Liver (tissue), 9 donors: ENCODE results near the gene BCAS1. TPM values are rescaled to one million over a fixed set of nuclear protein-coding genes. Genes with fewer than 3 reads are reported as not detected.

Source experiments
- DNase-seq: peaks from one replicate; pipeline ENCODE4 v3.0.0-alpha.2; 2017; ENCODE audit warnings: low spot score
- H3K27ac ChIP-seq, 2 donors: one replicate each; pipeline ENCODE4 v1.7.0; 2013; ENCODE audit warnings: inconsistent platforms in 2 of 2, low read length in 2 of 2, control low read depth in 1 of 2, low read depth in 1 of 2, mild to moderate bottlenecking in 1 of 2
- H3K27me3 ChIP-seq, 4 donors: one replicate each; pipeline versions ENCODE4 v1.6.1 to v1.7.0; 2013; ENCODE audit warnings: low read length in 3 of 4, inconsistent platforms in 1 of 4, mild to moderate bottlenecking in 1 of 4, moderate library complexity in 1 of 4; ENCODE audit not compliant: control insufficient read depth in 4 of 4, insufficient read depth in 4 of 4
- H3K36me3 ChIP-seq, 4 donors: one replicate each; pipeline versions ENCODE4 v1.6.1 to v1.7.0; 2013; ENCODE audit warnings: low read length in 3 of 4, mild to moderate bottlenecking in 3 of 4, low read depth in 1 of 4, moderate library complexity in 1 of 4; ENCODE audit not compliant: control insufficient read depth in 4 of 4, insufficient read depth in 3 of 4
- H3K4me1 ChIP-seq, 4 donors: one replicate each; pipeline versions ENCODE4 v1.6.1 to v1.7.0; 2013; ENCODE audit warnings: low read length in 3 of 4, mild to moderate bottlenecking in 3 of 4, moderate library complexity in 1 of 4; ENCODE audit not compliant: control insufficient read depth in 4 of 4, insufficient read depth in 4 of 4
- H3K4me3 ChIP-seq, 3 donors: one replicate each; pipeline versions ENCODE4 v1.6.1 to v1.7.0; 2013; ENCODE audit warnings: low read length in 3 of 3, control low read depth in 1 of 3, low read depth in 1 of 3, mild to moderate bottlenecking in 1 of 3
- H3K9ac ChIP-seq, 2 donors: one replicate each; pipeline ENCODE4 v1.7.0; 2013; ENCODE audit warnings: low read length in 2 of 2, mild to moderate bottlenecking in 2 of 2, moderate library complexity in 2 of 2, control low read depth in 1 of 2, low read depth in 1 of 2
- H3K9me3 ChIP-seq, 4 donors: one replicate each; pipeline versions ENCODE4 v1.6.1 to v1.7.0; 2013; ENCODE audit warnings: low read length in 3 of 4; ENCODE audit not compliant: control insufficient read depth in 4 of 4
- CTCF ChIP-seq: fragments of 150-350 bp; IDR thresholded peaks from 2 replicates; pipeline ENCODE4 v1.5.1; 2017; ENCODE audit warnings: improper control_type of control experiment, low read depth, low read length; ENCODE audit not compliant: missing input control
- EGR1 ChIP-seq, 2 donors: IDR thresholded peaks; 2 replicates each; pipeline ENCODE4 v1.6.1; 2016 to 2018; ENCODE audit warnings: antibody characterized with exemption in 2 of 2, low read depth in 2 of 2
- FOXA1 ChIP-seq: IDR thresholded peaks from 2 replicates; pipeline ENCODE4 v1.6.1; 2016; ENCODE audit warnings: antibody characterized with exemption
- FOXA2 ChIP-seq: IDR thresholded peaks from 2 replicates; pipeline ENCODE4 v1.6.1; 2016; ENCODE audit warnings: antibody characterized with exemption
- GABPA ChIP-seq, 2 donors: IDR thresholded peaks in 1 of 2; conservative IDR thresholded peaks in 1 of 2; 2 replicates each; pipeline ENCODE4 v1.6.1; 2016; ENCODE audit warnings: antibody characterized with exemption in 2 of 2, mild to moderate bottlenecking in 1 of 2, moderate library complexity in 1 of 2
- HNF4A ChIP-seq, 2 donors: conservative IDR thresholded peaks; 2 replicates each; pipeline ENCODE4 v1.6.1; 2016; ENCODE audit warnings: antibody characterized with exemption in 2 of 2, mild to moderate bottlenecking in 2 of 2
- HNF4G ChIP-seq: IDR thresholded peaks from 2 replicates; pipeline ENCODE4 v1.6.1; 2016; ENCODE audit warnings: antibody characterized with exemption
- MAX ChIP-seq: IDR thresholded peaks from 2 replicates; pipeline ENCODE4 v1.6.1; 2016; ENCODE audit warnings: antibody characterized with exemption
- NR2F2 ChIP-seq: IDR thresholded peaks from 2 replicates; pipeline ENCODE4 v1.6.1; 2016; ENCODE audit warnings: antibody characterized with exemption
- RAD21 ChIP-seq, 2 donors: IDR thresholded peaks; 2 replicates each; pipeline ENCODE4 v1.6.1; 2016; ENCODE audit warnings: antibody characterized with exemption in 2 of 2, mild to moderate bottlenecking in 2 of 2
- REST ChIP-seq: IDR thresholded peaks from 2 replicates; pipeline ENCODE4 v1.6.1; 2016; ENCODE audit warnings: antibody characterized with exemption, mild to moderate bottlenecking
- RXRA ChIP-seq, 2 donors: IDR thresholded peaks; 2 replicates each; pipeline ENCODE4 v1.6.1; 2017 to 2018; ENCODE audit warnings: antibody characterized with exemption in 2 of 2, mild to moderate bottlenecking in 1 of 2
- SP1 ChIP-seq: IDR thresholded peaks from 2 replicates; pipeline ENCODE4 v1.6.1; 2018; ENCODE audit warnings: antibody characterized with exemption, mild to moderate bottlenecking
- TAF1 ChIP-seq: conservative IDR thresholded peaks from 2 replicates; pipeline ENCODE4 v1.6.1; 2016; ENCODE audit warnings: antibody characterized with exemption, mild to moderate bottlenecking
- YY1 ChIP-seq: IDR thresholded peaks from 2 replicates; pipeline ENCODE4 v1.6.1; 2016; ENCODE audit warnings: antibody characterized with exemption, mild to moderate bottlenecking
- ZBTB33 ChIP-seq: IDR thresholded peaks from 2 replicates; pipeline ENCODE4 v1.6.1; 2016; ENCODE audit warnings: antibody characterized with exemption
- WGBS: extraction: QIAGEN DNeasy Blood & Tissue Kit; methylation state at CpG from one replicate; pipeline ENCODE4 v1.1.7; 2013; 5-methylcytosine and 5-hydroxymethylcytosine counted together
- polyA plus RNA-seq, 2 donors: library from polyadenylated mRNA; stranded (reverse) in 1 of 2; unstranded in 1 of 2; fragments of 200-250 nt in 1 of 2; fragments of >200 nt in 1 of 2; fragmentation: Nextera tagmentation in 1 of 2; extraction: Ambion mirVana in 1 of 2; gene quantifications; one replicate each; pipeline versions ENCODE4 v1.2.1 to v1.2.3, GENCODE V29; 2013 to 2015
- total RNA-seq, 2 donors: library from RNA; depleted of rRNA; stranded (reverse); fragments of >200 nt; gene quantifications; one replicate each; pipeline ENCODE4 v1.2.3, GENCODE V29; 2014
- TF ChIP-seq, protein P1 (sequence below): IDR thresholded peaks from 2 replicates; pipeline ENCODE4 v1.6.1; 2016; ENCODE audit warnings: antibody characterized with exemption
- donor health status: healthy.
- donor health status: healthy.
- donor health status: healthy.
- donor health status: healthy.
- donor health status: healthy.

The BCAS1 gene
- total and polyA plus RNA-seq, 4 donors, result under 0.01 to 0.93 (median 0.04) TPM

- TF ChIP-seq REST, result no peak
- no peak for TF ChIP-seq FOXA1
- TF ChIP-seq MAX, result no peak
- no peak for TF ChIP-seq RAD21 (IDR thresholded peaks at IDR 0.05)
- no peak for TF ChIP-seq TAF1
- no peak for TF ChIP-seq RXRA (IDR thresholded peaks at IDR 0.05)
- TF ChIP-seq SP1, result no peak
- TF ChIP-seq HNF4G, result no peak
- no peak for TF ChIP-seq FOXA2
- no peak for TF ChIP-seq EGR1 (IDR thresholded peaks at IDR 0.05; ENCODE audit: low read depth in 2 of 2)
- TF ChIP-seq, protein P1, sequence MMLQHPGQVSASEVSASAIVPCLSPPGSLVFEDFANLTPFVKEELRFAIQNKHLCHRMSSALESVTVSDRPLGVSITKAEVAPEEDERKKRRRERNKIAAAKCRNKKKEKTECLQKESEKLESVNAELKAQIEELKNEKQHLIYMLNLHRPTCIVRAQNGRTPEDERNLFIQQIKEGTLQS, result no peak
These were observed 30.2 kb upstream of the BCAS1 start (continued) for GRCh38 chr20:54100563-54100962.

- TF ChIP-seq EGR1 (IDR thresholded peaks at IDR 0.05; ENCODE audit: low read depth in 2 of 2) (no peak), ZBTB33 (no peak), YY1 (no peak), GABPA (IDR thresholded peaks at IDR 0.05 in 1 of 2, conservative IDR thresholded peaks at IDR 0.05 in 1 of 2) (no peak), SP1 (no peak), MAX (no peak), RAD21 (IDR thresholded peaks at IDR 0.05) (no peak), TAF1 (no peak), FOXA2 (no peak), CTCF (no peak), RXRA (IDR thresholded peaks at IDR 0.05) (no peak), FOXA1 (no peak), HNF4A (conservative IDR thresholded peaks at IDR 0.05) (no peak), NR2F2 (no peak)
- DNase-seq, result no peak
- WGBS, result 97% methylated on average over 3 of the region's 3 CpGs
- H3K4me1 ChIP-seq, result peaks cover 5 to 17% (median 13%) of the 10 kb centered on the region in 4 donors
- H3K36me3 ChIP-seq, result no peaks in the 10 kb centered on the region
- no peak overlapping the region for H3K9ac ChIP-seq
- no peaks in the 10 kb centered on the region for H3K9me3 ChIP-seq
- H3K27ac ChIP-seq, result no peak overlapping the region
- no peak overlapping the region for H3K4me3 ChIP-seq
- H3K27me3 ChIP-seq, result no peaks in the 10 kb centered on the region
These were observed 29.5 kb upstream of the BCAS1 start for GRCh38 chr20:54099894-54100293.
